Measurements from ENCODE around the gene NPHP3. TPM values are rescaled to one million over a fixed set of nuclear protein-coding genes. Genes with fewer than 3 reads are reported as not detected.
"Not testable (repeated sequence)": the region's sequence is repeated elsewhere in the genome, so short reads cannot be mapped to it uniquely, and the experiment has no call there.

NPHP3 gene
- total and polyA plus RNA-seq, 8 donors, result 3.9 to 213 (median 28.8) TPM

- TF ChIP-seq CTCF (IDR thresholded peaks at IDR 0.05), result no peak
- no peak for TF ChIP-seq POLR2AphosphoS5 (IDR thresholded peaks at IDR 0.05)
- no peak for TF ChIP-seq POLR2A (IDR thresholded peaks at IDR 0.05)
- no peak for TF ChIP-seq EP300 (IDR thresholded peaks at IDR 0.05)
- H3K27ac ChIP-seq, result no peak overlapping the region
- no peaks in the 10 kb centered on the region for H3K27me3 ChIP-seq
- no peaks in the 10 kb centered on the region for H3K9me3 ChIP-seq
- no peak overlapping the region for H3K4me3 ChIP-seq
- H3K4me1 ChIP-seq, result no peaks in the 10 kb centered on the region
- DNase-seq, result no peak
- WGBS, 5 donors, result 67 to 75% (median 72%) methylated on average over 2 of the region's 2 CpGs
- intact Hi-C loops (cut with DNase I; ENCODE audit: low total_unique reads), result loop anchor here (5.0 kb wide), 1 partner anchor 106 kb away; no protein-coding TSS in a partner anchor
- peaks cover 0 to 35% (median 30%) of the 10 kb centered on the region in 4 donors for H3K36me3 ChIP-seq
Observed at GRCh38 chr3:132643366-132643765, 78.8 kb downstream of the NPHP3 start.

DNA sequence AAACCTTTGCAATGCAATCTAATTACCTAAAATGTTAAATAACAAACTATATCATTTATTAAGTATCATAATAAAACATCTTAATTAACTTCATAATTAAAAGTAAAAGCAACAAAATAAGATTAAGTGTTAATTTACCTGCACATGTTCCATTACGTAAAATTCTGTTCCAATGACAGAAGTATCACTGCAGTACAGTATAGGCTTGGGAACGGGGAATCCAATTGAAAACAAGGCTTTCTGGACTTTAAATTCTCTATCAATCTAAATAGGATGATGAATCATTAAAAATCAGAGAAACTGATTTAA, 79.7 kb downstream of the NPHP3 start:
- H3K4me3 ChIP-seq, result no peak overlapping the region
- TF ChIP-seq CTCF (IDR thresholded peaks at IDR 0.05) (peak in 2 of 7 experiments; percentile 2 to 31), POLR2A (IDR thresholded peaks at IDR 0.05) (no peak)
- peaks cover 0 to 44% (median 33%) of the 10 kb centered on the region in 4 donors for H3K36me3 ChIP-seq
- H3K27me3 ChIP-seq, result no peaks in the 10 kb centered on the region
- DNase-seq, result no peak
- no peaks in the 10 kb centered on the region for H3K4me1 ChIP-seq
- 61 to 74% (median 66%) methylated on average over 2 of the region's 2 CpGs for WGBS, 5 donors
- intact Hi-C loops (cut with DNase I; ENCODE audit: low total_unique reads), result loop anchor here (5.0 kb wide), 1 partner anchor 105 kb away; no protein-coding TSS in a partner anchor
- H3K9me3 ChIP-seq, result no peaks in the 10 kb centered on the region
- no peak overlapping the region for H3K27ac ChIP-seq

GRCh38 chr3:132641837-132642538, 80.2 kb downstream of the NPHP3 start:
- peaks cover 0 to 49% (median 36%) of the 10 kb centered on the region in 4 donors for H3K36me3 ChIP-seq
- WGBS, 5 donors, result 63 to 77% (median 72%) methylated on average over 5 of the region's 5 CpGs
- H3K9me3 ChIP-seq, result no peaks in the 10 kb centered on the region
- no peaks in the 10 kb centered on the region for H3K27me3 ChIP-seq
- H3K4me1 ChIP-seq, result no peaks in the 10 kb centered on the region
- intact Hi-C loops (cut with DNase I; ENCODE audit: low total_unique reads), result loop anchor here (5.0 kb wide), 1 partner anchor 105 kb away; no protein-coding TSS in a partner anchor
- peak in 1 of 2 donors; percentile 72 for DNase-seq
- no peak overlapping the region for H3K4me3 ChIP-seq
- H3K27ac ChIP-seq, result no peak overlapping the region
- TF ChIP-seq POLR2A (IDR thresholded peaks at IDR 0.05) (no peak), CTCF (IDR thresholded peaks at IDR 0.05) (peak in 5 of 7 experiments; percentile 37 to 76 (median 75))

GRCh38 chr3:132641427-132641826, 80.8 kb downstream of the NPHP3 start:
- not testable (repeated sequence) for DNase-seq, H3K9me3 ChIP-seq, H3K4me3 ChIP-seq, H3K4me1 ChIP-seq, H3K27me3 ChIP-seq, H3K27ac ChIP-seq
- intact Hi-C loops (cut with DNase I; ENCODE audit: low total_unique reads), result loop anchor here (5.0 kb wide), 1 partner anchor 104 kb away; no protein-coding TSS in a partner anchor
- WGBS, 5 donors, result 83 to 94% (median 88%) methylated on average over 2 of the region's 2 CpGs
- H3K36me3 ChIP-seq, result peaks cover 0 to 54% (median 41%) of the 10 kb centered on the region in 4 donors

DNA sequence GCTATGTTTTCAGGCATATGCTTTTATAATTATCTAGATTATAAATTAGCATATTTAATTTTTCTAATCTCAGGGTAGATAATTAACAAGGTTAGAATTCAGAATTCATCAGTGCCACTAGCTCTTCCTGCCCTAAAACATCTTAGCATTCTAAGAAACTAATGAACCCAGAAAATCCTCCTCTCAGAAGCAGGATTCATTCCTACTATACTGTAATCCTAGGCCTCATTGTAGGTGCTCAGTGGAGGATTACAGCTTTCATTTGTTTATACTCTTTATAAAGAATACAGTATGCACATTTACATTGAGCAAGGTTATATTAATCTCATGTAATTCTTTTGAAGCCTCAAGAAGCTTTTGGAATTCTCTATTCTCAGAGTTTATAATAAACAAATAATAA, 83.5 kb downstream of the NPHP3 start:
- peaks cover 0 to 64% (median 45%) of the 10 kb centered on the region in 4 donors for H3K36me3 ChIP-seq
- no peaks in the 10 kb centered on the region for H3K9me3 ChIP-seq
- TF ChIP-seq CTCF (IDR thresholded peaks at IDR 0.05) (no peak), POLR2A (IDR thresholded peaks at IDR 0.05) (no peak), EP300 (IDR thresholded peaks at IDR 0.05) (no peak), POLR2AphosphoS5 (IDR thresholded peaks at IDR 0.05) (no peak)
- no peak for DNase-seq
- no peak overlapping the region for H3K27ac ChIP-seq
- no peaks in the 10 kb centered on the region for H3K4me1 ChIP-seq
- no peak overlapping the region for H3K4me3 ChIP-seq
- H3K27me3 ChIP-seq, result no peaks in the 10 kb centered on the region
- intact Hi-C loops (cut with DNase I; ENCODE audit: low total_unique reads), result no loop called here
